H1 (cell line): ENCODE data around the gene MBNL3.

Experiments
- CBX5 ChIP-seq: fragments of 300-800, 300-1000 bp; sonication (generic); IDR thresholded peaks from 2 replicates; pipeline ENCODE4 v1.7.1; 2016; ENCODE audit warnings: antibody characterized with exemption, low read length, low read depth
- EZH2 ChIP-seq: fragments of 200-600 bp; sonication (generic); IDR thresholded peaks from 2 replicates; pipeline ENCODE4 v1.7.1; 2012; ENCODE audit warnings: low read depth, mild to moderate bottlenecking, moderate library complexity, low read length, inconsistent platforms; ENCODE audit not compliant: severe bottlenecking
- FOSL1 ChIP-seq: IDR thresholded peaks from 2 replicates; pipeline ENCODE4 v1.6.1; 2011; ENCODE audit warnings: mild to moderate bottlenecking, low read depth, low read length, moderate library complexity; ENCODE audit not compliant: insufficient read depth
- GABPA ChIP-seq: IDR thresholded peaks from 2 replicates; pipeline ENCODE4 v1.6.1; 2011; ENCODE audit warnings: mild to moderate bottlenecking, low read length, moderate library complexity, borderline replicate concordance; ENCODE audit not compliant: insufficient read depth
- GTF2F1 ChIP-seq: IDR thresholded peaks from 2 replicates; pipeline ENCODE4 v1.6.1; 2012; ENCODE audit warnings: low read depth, low read length, improper control_type of control experiment, borderline replicate concordance
- HDAC6 ChIP-seq: IDR thresholded peaks from one replicate; pipeline ENCODE4 v1.7.1; 2012; ENCODE audit warnings: low read depth, mild to moderate bottlenecking, inconsistent platforms, low read length, moderate library complexity
- JUN ChIP-seq: IDR thresholded peaks from 2 replicates; pipeline ENCODE4 v1.6.1; 2011; ENCODE audit warnings: low read depth, mild to moderate bottlenecking, improper control_type of control experiment, low read length
- POLR2A ChIP-seq, 2 experiments: IDR thresholded peaks; 1 replicate in 1 of 2; 2 replicates in 1 of 2; pipeline ENCODE4 v1.6.1; 2011; ENCODE audit warnings: low read depth in 2 of 2, low read length in 2 of 2, mild to moderate bottlenecking in 2 of 2; ENCODE audit errors: control extremely low read depth in 1 of 2
- RFX5 ChIP-seq: IDR thresholded peaks from 2 replicates; pipeline ENCODE4 v1.6.1; 2011; ENCODE audit warnings: low read depth, low read length, improper control_type of control experiment, borderline replicate concordance
- SIN3A ChIP-seq, 2 experiments: IDR thresholded peaks in 1 of 2; conservative IDR thresholded peaks in 1 of 2; 2 replicates each; pipeline ENCODE4 v1.6.1; 2011 to 2012; ENCODE audit warnings: low read length in 2 of 2, improper control_type of control experiment in 1 of 2, low read depth in 1 of 2, mild to moderate bottlenecking in 1 of 2
- SP1 ChIP-seq: IDR thresholded peaks from 2 replicates; pipeline ENCODE4 v1.6.1; 2011; ENCODE audit warnings: low read depth, low read length
- TAF1 ChIP-seq: IDR thresholded peaks from 2 replicates; pipeline ENCODE4 v1.6.1; 2011; ENCODE audit warnings: mild to moderate bottlenecking, low read depth, low read length
- TF ChIP-seq, protein P1 (sequence below), 3 experiments: IDR thresholded peaks; 1 replicate in 2 of 3; 2 replicates in 1 of 3; pipeline versions ENCODE4 v1.5.1 to v1.6.1; 2011; ENCODE audit warnings: low read length in 3 of 3, mild to moderate bottlenecking in 3 of 3, inconsistent platforms in 2 of 3, low read depth in 1 of 3, moderate library complexity in 1 of 3; ENCODE audit not compliant: insufficient read depth in 1 of 3; ENCODE audit errors: control extremely low read depth in 1 of 3
- TF ChIP-seq, protein P2 (sequence below): IDR thresholded peaks from 2 replicates; pipeline ENCODE4 v1.6.1; 2011; ENCODE audit warnings: low read length, improper control_type of control experiment

DNA sequence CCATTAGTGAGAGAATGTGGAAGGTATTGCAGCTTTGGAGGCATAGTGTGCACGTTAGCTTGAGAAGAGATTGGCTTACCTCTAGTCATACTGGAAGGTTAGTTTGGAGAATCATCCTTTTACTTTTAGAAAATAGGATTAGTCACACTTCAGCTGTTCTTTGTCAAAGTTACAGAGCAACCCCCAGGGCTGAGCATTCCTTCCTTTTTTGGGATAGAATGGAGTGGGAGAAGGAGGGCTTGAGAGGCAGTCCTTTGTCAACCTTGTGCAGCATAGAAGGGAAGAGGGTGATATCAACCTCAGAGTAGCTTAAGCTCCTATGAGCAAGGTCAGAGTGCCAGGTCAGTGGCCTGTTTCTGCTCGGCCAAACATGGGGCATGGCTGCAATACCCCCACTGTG lies 8.6 kb upstream of the MBNL3 start:
- TF ChIP-seq, protein P1, sequence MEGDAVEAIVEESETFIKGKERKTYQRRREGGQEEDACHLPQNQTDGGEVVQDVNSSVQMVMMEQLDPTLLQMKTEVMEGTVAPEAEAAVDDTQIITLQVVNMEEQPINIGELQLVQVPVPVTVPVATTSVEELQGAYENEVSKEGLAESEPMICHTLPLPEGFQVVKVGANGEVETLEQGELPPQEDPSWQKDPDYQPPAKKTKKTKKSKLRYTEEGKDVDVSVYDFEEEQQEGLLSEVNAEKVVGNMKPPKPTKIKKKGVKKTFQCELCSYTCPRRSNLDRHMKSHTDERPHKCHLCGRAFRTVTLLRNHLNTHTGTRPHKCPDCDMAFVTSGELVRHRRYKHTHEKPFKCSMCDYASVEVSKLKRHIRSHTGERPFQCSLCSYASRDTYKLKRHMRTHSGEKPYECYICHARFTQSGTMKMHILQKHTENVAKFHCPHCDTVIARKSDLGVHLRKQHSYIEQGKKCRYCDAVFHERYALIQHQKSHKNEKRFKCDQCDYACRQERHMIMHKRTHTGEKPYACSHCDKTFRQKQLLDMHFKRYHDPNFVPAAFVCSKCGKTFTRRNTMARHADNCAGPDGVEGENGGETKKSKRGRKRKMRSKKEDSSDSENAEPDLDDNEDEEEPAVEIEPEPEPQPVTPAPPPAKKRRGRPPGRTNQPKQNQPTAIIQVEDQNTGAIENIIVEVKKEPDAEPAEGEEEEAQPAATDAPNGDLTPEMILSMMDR (IDR thresholded peaks at IDR 0.05; ENCODE audit: control extremely low read depth in 1 of 3, insufficient read depth in 1 of 3, low read depth in 1 of 3, low read length in 3 of 3) = no peak
- TF ChIP-seq RFX5 (no peak), POLR2A (IDR thresholded peaks at IDR 0.05; ENCODE audit: control extremely low read depth in 1 of 2, low read depth in 2 of 2, low read length in 2 of 2) (no peak), SP1 (no peak), CBX5 (no peak), GABPA (no peak), TAF1 (no peak), EZH2 (no peak), JUN (no peak), HDAC6 (no peak), GTF2F1 (no peak), FOSL1 (no peak), SIN3A (conservative IDR thresholded peaks at IDR 0.05 in 1 of 2, IDR thresholded peaks at IDR 0.05 in 1 of 2; ENCODE audit: low read depth in 1 of 2, low read length in 2 of 2) (no peak)
- TF ChIP-seq, protein P2, sequence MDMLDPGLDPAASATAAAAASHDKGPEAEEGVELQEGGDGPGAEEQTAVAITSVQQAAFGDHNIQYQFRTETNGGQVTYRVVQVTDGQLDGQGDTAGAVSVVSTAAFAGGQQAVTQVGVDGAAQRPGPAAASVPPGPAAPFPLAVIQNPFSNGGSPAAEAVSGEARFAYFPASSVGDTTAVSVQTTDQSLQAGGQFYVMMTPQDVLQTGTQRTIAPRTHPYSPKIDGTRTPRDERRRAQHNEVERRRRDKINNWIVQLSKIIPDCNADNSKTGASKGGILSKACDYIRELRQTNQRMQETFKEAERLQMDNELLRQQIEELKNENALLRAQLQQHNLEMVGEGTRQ = no peak
